PC-9 (cell line): ENCODE measurements around the gene SCG5.

Experiments
- CTCF ChIP-seq: fragments of 200-600 bp; sonication (generic); conservative IDR thresholded peaks from 2 replicates; pipeline ENCODE4 v1.6.1; 2017; ENCODE audit warnings: mixed run types, antibody characterized with exemption, mild to moderate bottlenecking, moderate library complexity
- EZH2 ChIP-seq: fragments of 200-600 bp; sonication (generic); IDR thresholded peaks from 2 replicates; pipeline ENCODE4 v1.8.0; 2017; ENCODE audit warnings: antibody characterized with exemption, low read depth

DNA sequence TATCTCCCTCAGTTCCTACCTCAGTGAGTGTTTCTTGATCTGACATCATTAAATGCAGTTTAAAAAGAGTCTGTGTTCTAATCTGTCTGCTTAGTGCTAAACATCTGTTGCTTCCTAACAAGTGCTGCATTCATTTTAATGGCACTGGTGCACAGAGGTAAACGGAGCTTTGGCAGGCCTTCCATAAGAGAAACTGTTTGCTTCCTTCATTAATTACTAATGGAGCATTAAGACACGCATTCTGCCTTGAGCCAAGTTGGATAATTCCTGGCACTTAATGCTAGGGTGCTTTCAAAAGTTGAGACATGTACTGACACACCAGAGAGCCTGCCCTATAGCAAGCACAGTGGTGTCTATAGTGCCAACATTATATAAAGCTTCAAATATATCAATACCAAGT lies 34.7 kb downstream of the SCG5 start:
- TF ChIP-seq CTCF: no peak
- TF ChIP-seq EZH2: no peak
